NB4 (cell line): ENCODE data around the gene DTHD1.

ENCODE experiments used
- MAX ChIP-seq: IDR thresholded peaks from 2 replicates; pipeline ENCODE4 v1.6.1; 2011; ENCODE audit warnings: low read depth, low read length
- POLR2A ChIP-seq: IDR thresholded peaks from 2 replicates; pipeline ENCODE4 v1.6.1; 2011; ENCODE audit warnings: mild to moderate bottlenecking; ENCODE audit not compliant: insufficient read length; ENCODE audit errors: extremely low read depth

GRCh38 chr4:36303426-36304137 is 22.2 kb downstream of the DTHD1 start:
- 0 out of 2 replicates have a peak, but pooled peaks have one; percentile 20 for TF ChIP-seq MAX
- no peak for TF ChIP-seq POLR2A
